SU-DHL-6 (cell line): Measurements from ENCODE around the gene MYOF.

Experiments used
- H2AFZ ChIP-seq: fragments of 200-600 bp; sonication (generic); 2 replicates; pipeline ENCODE4 v1.6.1; 2014; ENCODE audit warnings: low read depth, mild to moderate bottlenecking, moderate library complexity, mixed read lengths, antibody characterized with exemption, low read length; ENCODE audit not compliant: severe bottlenecking
- H3F3A ChIP-seq: fragments of 200-600 bp; shearing (Covaris generic); 2 replicates; pipeline ENCODE4 v1.6.0; 2016; ENCODE audit warnings: antibody characterized with exemption, mild to moderate bottlenecking; ENCODE audit not compliant: insufficient read depth
- H3K27ac ChIP-seq: fragments of 200-600 bp; sonication (generic); 2 replicates; pipeline ENCODE4 v1.5.1; 2016; ENCODE audit warnings: low read depth, mild to moderate bottlenecking, low read length, moderate library complexity, mixed read lengths
- H3K27me3 ChIP-seq: fragments of 200-600 bp; sonication (generic), shearing (Covaris generic); 2 replicates; pipeline ENCODE4 v1.6.0; 2014; ENCODE audit warnings: mild to moderate bottlenecking, low read length
- H3K36me3 ChIP-seq: fragments of 200-600 bp; sonication (generic); 2 replicates; pipeline ENCODE4 v1.6.1; 2014; ENCODE audit warnings: mild to moderate bottlenecking, low read length, mixed read lengths
- H3K4me2 ChIP-seq: fragments of 300-600, 200-600 bp; shearing (Covaris generic), sonication (generic); 2 replicates; pipeline ENCODE4 v1.6.0; 2014; ENCODE audit warnings: low read length, low read depth, mild to moderate bottlenecking; ENCODE audit not compliant: poor library complexity, severe bottlenecking
- H3K4me3 ChIP-seq: fragments of 200-600 bp; sonication (generic); 2 replicates; pipeline ENCODE4 v1.5.1; 2014; ENCODE audit warnings: antibody characterized with exemption, low read length, mild to moderate bottlenecking, mixed read lengths; ENCODE audit not compliant: insufficient read depth, poor library complexity, severe bottlenecking
- H3K79me2 ChIP-seq: fragments of 200-600 bp; sonication (generic); 2 replicates; pipeline ENCODE4 v1.6.1; 2014; ENCODE audit warnings: mild to moderate bottlenecking, low read length, moderate library complexity; ENCODE audit not compliant: insufficient read depth
- H3K9ac ChIP-seq: fragments of 200-600 bp; sonication (generic); 2 replicates; pipeline ENCODE4 v1.7.0; 2014; ENCODE audit warnings: mild to moderate bottlenecking, low read length
- H3K9me2 ChIP-seq: fragments of 200-600 bp; sonication (generic); replicated peaks from 2 replicates; pipeline ENCODE4 v1.6.1; 2014; ENCODE audit warnings: low read length; ENCODE audit not compliant: insufficient read depth
- H3K9me3 ChIP-seq: fragments of 200-600 bp; sonication (generic); 2 replicates; pipeline ENCODE4 v1.6.1; 2014; ENCODE audit warnings: low read length, mixed read lengths; ENCODE audit not compliant: insufficient read depth
- H4K20me1 ChIP-seq: fragments of 200-600 bp; sonication (generic); 2 replicates; pipeline ENCODE4 v1.6.1; 2014; ENCODE audit warnings: low read depth, mild to moderate bottlenecking, antibody characterized with exemption, low read length, moderate library complexity, mixed read lengths
- CTCF ChIP-seq: fragments of 200-600 bp; sonication (generic); IDR thresholded peaks from one replicate; pipeline ENCODE4 v1.5.1; 2017; ENCODE audit warnings: antibody characterized with exemption, mild to moderate bottlenecking, low read length, moderate library complexity; ENCODE audit not compliant: insufficient read depth, poor library complexity, severe bottlenecking
- EZH2phosphoT487 ChIP-seq: fragments of 200-600 bp; sonication (generic), shearing (Covaris generic); conservative IDR thresholded peaks from 2 replicates; pipeline ENCODE4 v1.6.1; 2018; ENCODE audit warnings: mild to moderate bottlenecking, antibody characterized with exemption, low read length, moderate library complexity, mixed read lengths

Gene MYOF

GRCh38 chr10:93334181-93334580 lies 148.0 kb downstream of the MYOF start:
- Histone ChIP-seq H3K9me3 (no peaks in the 10 kb centered on the region), H3K4me3 (no peak overlapping the region), H3K4me2 (no peak overlapping the region), H3F3A (no peaks in the 10 kb centered on the region), H3K9me2 (no peaks in the 10 kb centered on the region), H3K79me2 (no peaks in the 10 kb centered on the region), H2AFZ (no peak overlapping the region), H3K36me3 (no peaks in the 10 kb centered on the region), H3K27ac (no peak overlapping the region), H3K27me3 (no peaks in the 10 kb centered on the region), H3K9ac (no peak overlapping the region), H4K20me1 (no peaks in the 10 kb centered on the region)
- no peak for TF ChIP-seq EZH2phosphoT487
- no peak for TF ChIP-seq CTCF

- Histone ChIP-seq H3K27me3 (no peaks in the 10 kb centered on the region), H3K4me2 (no peak overlapping the region), H3K27ac (no peak overlapping the region), H3K9ac (no peak overlapping the region), H3K79me2 (no peaks in the 10 kb centered on the region), H3K4me3 (no peak overlapping the region), H3F3A (no peaks in the 10 kb centered on the region), H3K9me2 (no peaks in the 10 kb centered on the region), H3K9me3 (no peaks in the 10 kb centered on the region), H2AFZ (no peak overlapping the region), H3K36me3 (no peaks in the 10 kb centered on the region), H4K20me1 (no peaks in the 10 kb centered on the region)
- no peak for TF ChIP-seq CTCF
- no peak for TF ChIP-seq EZH2phosphoT487
Measured at GRCh38 chr10:93333278-93333978, 148.7 kb downstream of the MYOF start.

- H3K9ac ChIP-seq = no peak overlapping the region
- H3K9me3 ChIP-seq = no peaks in the 10 kb centered on the region
- TF ChIP-seq CTCF (no peak), EZH2phosphoT487 (no peak)
- H4K20me1 ChIP-seq = no peaks in the 10 kb centered on the region
- no peaks in the 10 kb centered on the region for H3K79me2 ChIP-seq
- no peak overlapping the region for H3K27ac ChIP-seq
- H3K9me2 ChIP-seq = no peaks in the 10 kb centered on the region
- no peaks in the 10 kb centered on the region for H3K27me3 ChIP-seq
- H3K36me3 ChIP-seq = no peaks in the 10 kb centered on the region
- no peak overlapping the region for H3K4me3 ChIP-seq
- H3F3A ChIP-seq = no peaks in the 10 kb centered on the region
- H2AFZ ChIP-seq = no peak overlapping the region
- H3K4me2 ChIP-seq = no peak overlapping the region
Measured at GRCh38 chr10:93330824-93331223, 151.3 kb downstream of the MYOF start.
